Measurements from ENCODE around the gene BRI3.
A peak's percentile ranks its signal among the peaks of the same experiment; 100 is the strongest.

BRI3 gene

DNA sequence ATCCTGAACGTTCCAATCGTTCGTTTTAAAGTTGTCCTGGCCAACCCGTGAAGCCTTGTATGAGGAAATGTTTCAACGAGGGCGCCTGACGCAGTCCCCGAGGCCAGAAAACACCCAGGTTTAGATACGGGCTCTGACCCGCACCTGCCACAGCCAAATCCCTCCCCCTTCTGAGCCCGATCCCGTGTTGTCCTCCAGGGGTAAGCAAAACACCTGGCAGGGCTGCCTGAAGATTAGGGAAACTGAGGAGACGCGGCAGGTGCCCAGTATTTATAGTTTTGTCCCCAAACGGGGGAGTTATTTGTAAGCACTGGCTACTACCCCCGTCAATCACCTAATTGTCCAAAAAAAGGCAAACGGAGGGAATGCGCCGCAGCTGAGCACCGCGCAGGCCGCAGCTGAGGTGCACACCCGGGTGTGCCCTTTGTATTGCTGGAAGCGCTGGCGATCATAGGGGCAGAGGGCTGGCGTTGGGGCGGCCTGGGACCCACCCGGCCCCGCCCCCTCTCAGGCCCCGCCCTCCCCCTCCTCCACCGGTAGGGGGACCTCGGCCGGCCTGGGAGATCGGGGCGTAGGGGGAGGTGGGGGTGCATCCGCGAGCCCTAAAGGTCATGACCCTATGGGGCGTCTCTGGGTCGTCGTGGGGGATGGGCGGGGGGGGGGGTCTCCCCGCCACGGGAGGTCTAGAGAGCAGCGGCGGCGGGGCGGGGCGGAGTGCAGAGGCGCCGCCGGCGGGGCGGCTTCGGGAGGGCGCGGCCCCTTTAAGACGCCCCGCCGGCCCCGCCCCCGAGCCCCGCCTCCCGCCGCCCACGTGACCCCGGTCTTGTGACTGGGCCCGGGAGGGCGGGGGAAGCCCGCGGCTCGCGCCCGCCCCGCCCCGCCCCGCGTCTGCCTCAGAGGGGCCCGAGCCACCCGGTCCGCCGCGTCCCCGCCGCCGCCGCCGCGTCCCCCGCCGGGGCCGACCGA lies at the start of gene BRI3:
TSS of gene BRI3 (plus strand) at position 896 of the 966 bp plus-strand sequence. CDS start 110 bp downstream, outside the sequence.
- DNase-seq, result peak; percentile 89

GRCh38 chr7:98232263-98232585 lies 49.3 kb upstream of the BRI3 start:
- no peak for DNase-seq

DNA sequence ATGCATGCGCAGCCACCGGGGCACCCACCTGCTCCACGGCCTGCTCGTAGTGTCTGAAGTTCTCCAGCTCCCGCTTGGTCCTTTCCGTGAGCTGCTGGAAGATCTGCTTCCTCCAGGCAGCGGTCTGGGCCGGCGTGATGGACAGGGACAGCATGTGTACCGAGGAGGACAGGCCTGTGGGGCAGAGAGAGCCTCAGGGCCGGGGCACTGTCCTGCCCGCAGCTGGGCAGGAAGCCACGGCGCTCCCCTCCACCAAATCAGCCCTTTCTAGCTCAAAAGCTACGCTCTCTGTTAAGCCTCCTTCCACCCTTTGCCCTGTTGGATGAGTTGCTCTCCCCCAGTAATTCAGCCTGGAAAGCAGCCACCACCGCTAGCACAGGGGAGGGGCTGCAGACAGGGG lies 48.7 kb upstream of the BRI3 start:
- DNase-seq, result no peak

DNA sequence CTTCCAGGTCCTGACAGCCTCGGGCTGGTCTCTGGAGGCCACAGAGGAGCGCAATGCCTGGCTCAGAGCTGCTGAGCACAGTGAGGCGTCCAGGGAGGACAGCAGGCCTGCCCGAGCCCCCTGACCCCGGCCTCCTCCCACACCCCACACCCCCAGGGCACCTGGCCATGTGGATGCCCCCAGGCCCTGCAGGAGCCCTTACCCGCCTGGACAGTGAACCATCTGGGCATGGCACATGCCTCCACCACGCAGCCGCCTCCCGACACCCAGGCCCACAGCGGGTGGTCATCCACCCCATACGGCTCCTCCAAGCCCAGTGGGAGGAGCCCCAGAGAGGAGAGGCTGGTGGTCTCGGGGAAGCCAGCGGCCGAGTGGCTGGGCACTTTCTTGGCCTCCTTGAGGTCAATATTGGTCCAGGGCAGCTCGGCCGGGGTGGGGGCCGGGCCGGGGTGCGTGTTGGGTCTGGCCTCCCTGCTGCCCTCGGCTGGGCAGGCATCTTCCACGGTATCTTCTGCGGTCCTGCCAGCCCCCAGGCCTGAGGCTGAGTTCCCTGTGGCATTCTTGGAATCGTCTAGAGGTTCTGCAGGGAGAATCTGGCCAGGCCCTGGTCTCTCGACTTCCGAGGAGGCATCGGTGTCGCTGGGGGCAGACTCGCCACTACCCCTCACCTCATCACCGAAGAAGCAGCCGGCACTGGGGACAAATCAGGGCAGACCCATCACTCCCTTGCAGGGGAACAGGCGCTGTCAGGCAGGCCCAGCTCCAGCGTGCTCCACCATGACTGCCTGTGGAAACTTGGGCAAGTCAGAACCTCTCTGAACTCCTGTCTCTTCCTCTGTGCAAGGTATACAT lies 48.0 kb upstream of the BRI3 start:
- no peak for DNase-seq

DNA sequence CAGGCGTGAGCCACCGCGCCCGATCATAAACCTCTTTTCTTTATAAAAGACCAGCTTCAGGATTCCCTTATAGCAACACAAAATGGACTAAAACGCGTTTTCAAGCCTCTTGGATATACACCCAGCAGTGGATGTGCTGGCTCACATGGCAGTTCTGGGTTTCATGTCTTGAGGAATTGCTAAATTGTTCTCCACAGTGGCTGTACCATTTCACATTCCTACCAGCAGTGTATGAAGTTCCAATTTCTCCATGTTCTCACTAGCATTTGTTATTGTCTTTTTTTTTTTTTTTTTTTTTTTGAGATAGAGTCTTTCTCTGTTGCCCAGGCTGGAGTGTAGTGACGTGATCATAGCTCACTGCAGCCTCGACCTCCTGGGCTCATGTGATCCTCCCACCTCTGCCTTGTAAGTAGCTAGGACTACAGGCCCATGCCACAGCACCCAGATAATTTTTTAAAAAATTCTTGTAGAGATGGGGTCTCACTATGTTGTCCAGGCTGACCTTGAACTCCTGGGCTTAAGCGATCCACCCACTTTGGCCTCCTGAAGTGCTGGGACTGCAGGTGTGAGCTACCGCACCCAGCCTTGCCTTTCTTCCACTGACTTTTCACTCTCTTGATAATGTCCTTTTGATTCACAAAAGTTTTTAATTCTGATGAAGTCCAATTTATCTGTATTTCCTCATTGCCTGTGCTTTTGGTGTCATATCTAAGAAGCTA lies 46.9 kb upstream of the BRI3 start:
- DNase-seq, result no peak

DNA sequence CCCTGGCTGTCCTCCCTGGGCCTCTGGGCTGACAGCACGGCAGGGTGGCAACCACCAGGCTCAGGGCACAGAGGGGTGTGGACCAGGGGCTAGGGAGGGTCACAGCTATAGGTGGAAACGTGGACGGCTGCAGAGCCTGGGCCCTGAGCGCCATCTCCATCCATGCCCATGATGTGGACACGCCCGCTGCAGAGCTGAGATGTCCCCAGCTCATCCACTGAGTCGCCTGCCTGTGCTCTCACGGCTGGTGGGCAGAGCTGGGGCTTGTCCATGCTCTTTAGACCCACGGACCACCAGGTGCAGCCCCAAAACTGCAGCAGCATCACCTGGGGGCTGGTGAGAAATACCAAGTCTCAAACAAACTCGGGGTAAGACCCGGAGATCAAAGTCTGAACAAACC lies 45.6 kb upstream of the BRI3 start:
- DNase-seq, result no peak

DNA sequence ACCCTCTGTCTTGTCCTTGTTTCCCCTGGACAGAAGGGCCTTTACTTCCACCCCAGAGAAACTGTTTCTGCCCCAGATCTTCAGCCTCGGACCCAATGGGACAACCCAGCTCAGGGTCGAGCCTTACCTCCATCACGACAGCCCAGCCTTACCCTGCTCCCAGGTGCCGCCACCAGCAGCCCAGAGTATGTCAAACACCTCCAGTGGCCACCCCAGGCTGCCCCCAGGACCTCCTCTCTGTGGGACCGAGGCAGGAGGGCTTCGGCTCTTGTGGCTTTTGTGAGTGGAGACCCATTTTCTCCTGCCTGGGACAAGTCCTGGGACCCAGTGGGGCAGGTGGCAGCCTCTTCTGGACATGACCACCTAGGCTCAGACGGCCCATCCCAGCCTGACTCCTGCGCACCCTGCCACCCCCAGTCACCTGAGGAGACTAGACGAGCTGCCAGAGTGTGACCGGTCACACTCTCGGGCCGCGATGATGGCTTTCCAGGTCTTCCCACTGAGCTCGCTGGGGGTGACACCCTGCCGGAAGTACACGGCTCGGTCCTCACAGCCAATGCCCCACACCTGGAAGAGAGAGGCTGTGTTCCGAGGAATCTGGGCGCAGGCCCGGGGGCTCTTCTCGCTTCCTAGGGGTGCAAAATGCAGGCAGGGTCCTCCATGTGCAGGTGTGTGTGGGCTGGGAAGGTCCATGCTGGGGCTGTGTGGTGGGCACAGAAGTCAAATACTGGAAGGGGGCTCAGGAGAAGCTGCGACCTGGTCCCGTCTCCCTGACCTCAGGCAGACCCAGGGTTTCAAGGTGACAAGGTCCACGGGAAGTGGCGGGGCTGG lies 44.9 kb upstream of the BRI3 start:
- DNase-seq, result no peak

DNA sequence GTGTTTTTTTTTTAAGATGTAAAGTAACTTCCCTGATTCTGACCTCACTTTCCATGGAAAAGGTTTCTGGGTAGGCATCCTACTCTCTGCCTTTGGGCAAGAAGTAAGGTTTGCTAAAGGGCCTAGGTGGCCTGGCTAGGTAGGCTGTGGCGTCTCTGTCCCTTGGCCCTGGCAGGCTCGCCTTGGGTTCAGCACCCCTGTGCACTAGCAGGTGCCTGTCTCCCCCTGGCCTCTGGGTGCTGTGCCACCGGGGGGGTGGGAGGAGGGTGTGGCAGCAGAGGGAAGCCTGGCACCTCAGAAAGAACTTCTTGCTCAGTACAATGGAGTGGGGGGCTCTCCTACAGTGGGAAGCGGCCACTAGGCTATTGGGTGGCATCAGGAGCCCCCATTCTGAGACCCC lies 43.4 kb upstream of the BRI3 start:
- no peak for DNase-seq

DNA sequence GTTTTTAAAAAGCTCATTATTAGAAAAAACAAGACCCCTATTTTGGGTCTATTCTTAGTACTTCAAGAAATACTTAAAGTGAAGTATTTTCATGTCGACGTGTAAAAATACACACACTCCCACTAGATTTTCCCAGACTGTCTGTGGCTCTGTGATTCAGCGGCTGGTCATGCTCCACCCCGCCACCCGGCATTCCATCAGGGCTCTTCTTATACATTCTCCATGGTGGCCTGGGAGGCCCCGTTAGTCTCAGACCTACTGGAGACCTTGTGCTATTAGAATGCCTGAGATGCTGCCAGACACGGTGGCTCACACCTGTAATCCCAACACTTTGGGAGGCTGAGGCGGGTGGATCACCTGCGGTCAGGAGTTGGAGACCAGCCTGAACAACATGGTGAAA lies 42.5 kb upstream of the BRI3 start:
- no peak for DNase-seq

DNA sequence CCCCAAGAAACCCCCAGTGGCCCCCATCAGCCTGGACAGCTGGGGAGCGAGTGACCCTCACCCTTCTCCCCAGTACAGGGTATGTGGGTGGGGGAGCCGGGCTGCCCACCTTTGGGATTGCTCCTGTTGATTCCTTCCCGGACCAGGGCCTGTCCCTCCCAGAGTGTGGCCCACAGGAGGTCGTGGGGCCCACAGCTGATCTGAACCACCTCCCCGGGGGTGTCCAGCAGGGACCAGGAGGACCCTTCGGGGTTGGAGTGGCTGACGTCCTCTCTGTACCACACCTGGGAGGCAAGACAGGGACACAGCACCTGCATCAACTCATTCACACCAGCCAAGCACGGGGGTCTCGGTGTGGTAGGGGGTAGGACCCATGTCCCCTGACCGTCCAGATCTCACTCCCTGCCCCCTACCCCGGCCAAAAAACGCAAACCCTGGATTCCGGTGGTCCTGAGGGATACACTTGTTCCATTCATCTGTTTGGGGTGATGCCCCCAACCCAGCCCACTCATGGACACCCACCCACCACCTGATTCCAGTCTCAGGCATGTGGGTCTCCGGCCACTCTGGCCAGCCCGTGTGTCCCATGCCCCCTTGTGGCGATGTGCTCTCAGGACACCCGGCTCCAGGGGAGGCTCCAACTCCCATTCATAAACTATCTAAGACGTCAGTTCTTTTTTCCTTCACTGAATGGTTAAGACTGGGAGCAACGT lies 40.4 kb upstream of the BRI3 start:
- DNase-seq, result no peak

DNA sequence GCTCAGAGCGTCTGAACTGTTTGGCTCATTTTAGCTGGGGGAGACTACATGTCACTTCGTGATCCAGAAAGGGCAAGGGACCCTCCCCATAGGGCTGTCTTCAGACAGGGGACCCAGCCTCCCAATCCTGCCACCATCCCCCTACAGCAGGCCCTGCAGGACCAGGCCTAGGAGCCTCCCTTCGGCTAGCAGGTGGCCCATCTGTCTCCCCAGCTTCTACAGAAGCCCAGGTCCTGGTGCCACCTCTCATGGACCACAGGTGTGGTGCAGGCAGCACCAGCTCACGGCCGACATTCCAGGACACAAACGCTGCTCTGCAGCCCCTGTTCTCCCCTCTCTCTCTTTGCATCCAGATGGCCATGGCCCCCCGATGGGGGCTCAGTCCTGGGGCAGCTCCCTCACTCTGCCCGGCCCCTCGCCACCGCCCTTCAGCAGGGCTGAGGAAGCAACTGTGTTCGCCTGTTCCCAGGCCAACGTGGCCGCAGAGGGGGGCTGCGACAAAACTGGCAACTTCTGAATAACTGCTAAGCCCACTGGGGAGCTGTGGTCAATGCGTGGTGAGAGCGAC lies 39.7 kb upstream of the BRI3 start:
- no peak for DNase-seq

- DNase-seq, result no peak
These were observed 39.1 kb upstream of the BRI3 start for GRCh38 chr7:98242342-98242741.

DNA sequence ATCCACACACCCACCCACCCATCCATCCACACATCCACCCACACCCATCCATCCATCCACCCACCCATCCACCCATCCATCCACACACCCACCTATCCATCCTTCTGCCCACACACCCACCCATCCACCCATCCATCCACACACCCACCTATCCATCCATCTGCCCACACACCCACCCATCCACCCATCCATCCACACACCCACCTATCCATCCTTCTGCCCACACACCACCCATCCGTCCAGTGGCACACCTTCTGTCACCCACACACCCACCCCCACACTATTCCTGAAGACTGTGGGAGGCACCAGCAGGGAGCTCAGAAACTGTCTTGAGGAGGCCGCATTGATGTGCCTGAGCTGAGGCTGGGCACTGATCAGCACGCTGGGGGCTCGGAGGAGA lies 38.6 kb upstream of the BRI3 start:
- DNase-seq, result no peak

DNA sequence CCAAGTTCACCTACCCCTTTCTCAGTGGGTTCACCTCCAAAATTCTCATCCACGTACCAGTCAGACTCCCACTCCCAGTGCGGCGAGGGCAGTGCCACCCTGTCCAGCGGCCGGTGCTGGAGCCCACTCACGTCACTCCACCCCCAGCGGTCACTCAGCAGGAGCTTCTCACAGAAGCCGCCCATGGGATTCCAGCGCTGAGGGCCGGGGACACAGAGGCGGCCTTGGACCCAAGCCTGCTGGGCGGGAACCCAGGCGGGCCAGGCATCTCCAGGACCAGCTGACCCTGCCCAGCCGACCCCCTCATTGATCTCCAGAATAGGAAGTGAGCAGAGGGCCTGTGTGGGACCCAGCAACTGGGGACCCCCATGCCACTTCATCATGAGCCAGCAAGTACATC lies 36.6 kb upstream of the BRI3 start:
- no peak for DNase-seq

- no peak for DNase-seq
These were observed 33.3 kb upstream of the BRI3 start for GRCh38 chr7:98248156-98248555.

- no peak for DNase-seq
These were observed 32.4 kb upstream of the BRI3 start for GRCh38 chr7:98249106-98249505.

GRCh38 chr7:98250789-98251188 lies 30.7 kb upstream of the BRI3 start:
- no peak for DNase-seq

- DNase-seq, result no peak
These were observed 30.3 kb upstream of the BRI3 start for GRCh38 chr7:98251231-98251600.

DNA sequence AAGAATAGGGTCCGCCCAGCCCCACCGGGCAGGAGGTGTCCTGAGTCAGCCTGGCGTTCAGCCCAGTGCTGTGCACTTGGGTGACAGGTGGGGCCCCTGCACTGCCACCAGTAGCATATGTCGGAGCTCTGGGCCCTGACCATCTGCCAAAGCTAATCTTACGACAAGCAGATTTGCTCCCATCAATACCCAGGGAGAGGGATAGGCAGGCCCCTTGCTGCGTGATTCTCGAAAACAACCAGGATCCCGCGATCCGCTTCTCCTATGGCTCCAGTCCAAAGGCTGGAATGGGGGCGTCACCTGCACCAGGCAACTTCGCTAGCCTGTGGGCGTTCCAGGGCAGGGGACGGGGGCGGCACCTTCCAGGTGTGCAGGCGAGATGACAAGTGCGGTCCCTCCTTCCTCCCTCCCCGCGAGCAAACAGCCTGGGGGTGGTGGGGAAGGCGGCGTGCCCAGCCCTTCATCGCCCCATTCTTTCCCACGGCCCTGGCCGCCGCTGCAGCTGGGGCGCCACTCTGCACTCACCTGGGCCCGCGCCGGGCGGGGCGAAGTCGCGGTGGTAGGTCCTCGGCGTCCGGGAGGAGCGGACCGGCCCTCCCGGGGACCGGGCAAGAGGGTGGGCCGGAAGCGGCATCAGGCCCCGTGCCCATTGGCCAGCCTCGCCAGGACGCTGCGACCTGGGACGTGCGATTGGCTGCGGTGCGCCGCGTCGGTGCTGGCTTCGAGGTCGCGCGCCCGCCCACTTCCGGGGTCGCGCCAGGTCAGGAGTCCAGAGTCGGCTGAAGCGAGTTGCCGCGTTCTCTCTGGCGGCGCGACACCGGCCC lies 29.7 kb upstream of the BRI3 start, which contains the start of gene TECPR1:
TSS of gene TECPR1 (minus strand) at position 632 of the 824 bp plus-strand sequence. CDS start 6,086 bp downstream, outside the sequence.
- peak; percentile 80 for DNase-seq

GRCh38 chr7:98252425-98253054 lies 28.9 kb upstream of the BRI3 start:
- DNase-seq, result no peak

Data from fibroblast of skin of right quadriceps (primary cell).